HTR-8/SVneo (cell line): ENCODE results near the gene ATP5MK.
"Not testable (repeated sequence)": the region's sequence is repeated elsewhere in the genome, so short reads cannot be mapped to it uniquely, and the experiment has no call there.

Source experiments
- DNase-seq: peaks from one replicate; pipeline ENCODE4 v3.0.0; 2011; ENCODE audit warnings: low spot score, mixed read lengths; ENCODE audit not compliant: insufficient read length
- FAIRE-seq: peaks from 2 replicates; lab custom pipeline; 2011; peaks lifted over from hg19 to GRCh38; lab: Jason Lieb, UNC

Gene ATP5MK

GRCh38 chr10:103397191-103397825 lies 1.0 kb upstream of the ATP5MK start:
- no peak for FAIRE-seq
- no peak for DNase-seq

GRCh38 chr10:103396789-103397087 lies 463 bp upstream of the ATP5MK start:
- DNase-seq (no peak), FAIRE-seq (no peak)

- FAIRE-seq = no peak
- peak; percentile 15 for DNase-seq
These were observed 565 bp downstream of the ATP5MK start for GRCh38 chr10:103395754-103396066.

DNA sequence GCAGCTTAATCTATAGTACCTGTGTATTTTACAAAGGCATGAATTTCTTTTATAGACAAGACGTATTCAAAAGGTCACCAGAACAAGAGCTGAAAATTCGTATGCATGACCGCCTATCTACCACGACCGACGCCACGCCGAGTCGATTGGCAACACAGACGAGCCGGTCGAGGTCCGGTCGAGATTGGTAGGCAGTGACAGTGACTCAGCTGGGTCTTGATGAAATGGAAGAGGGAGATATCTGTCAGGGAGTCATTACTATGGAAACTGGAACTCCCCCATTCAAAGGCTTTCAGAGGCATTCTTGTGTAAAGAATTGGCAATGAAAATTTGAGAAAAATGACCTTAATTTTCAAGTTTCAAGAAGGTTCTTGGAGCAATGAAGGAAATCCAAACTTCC lies 2.1 kb downstream of the ATP5MK start:
- no peak for FAIRE-seq
- no peak for DNase-seq

- DNase-seq (no peak), FAIRE-seq (no peak)
These were observed 13.5 kb downstream of the ATP5MK start for GRCh38 chr10:103382769-103383168.

DNA sequence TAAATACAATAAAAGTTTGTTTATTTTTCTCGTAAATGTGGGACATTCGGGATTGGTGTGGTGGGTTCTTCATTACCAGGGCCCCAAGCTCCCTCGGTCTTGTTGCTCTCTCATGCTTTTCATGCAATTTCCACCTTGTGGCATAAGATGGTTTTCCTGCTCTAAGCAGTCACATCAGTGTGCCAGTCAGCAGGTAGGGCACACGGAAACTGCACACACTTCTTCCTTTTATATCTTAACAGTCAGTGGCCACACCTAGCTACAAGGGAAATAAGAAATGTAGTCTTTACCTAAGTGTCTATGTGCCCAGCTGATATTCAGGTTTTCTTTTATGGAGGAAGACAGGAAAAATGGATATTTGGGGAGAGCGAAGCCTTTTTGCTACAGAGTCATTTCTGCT lies 22.0 kb downstream of the ATP5MK start:
- FAIRE-seq = no peak
- DNase-seq = no peak

- DNase-seq (no peak), FAIRE-seq (no peak)
These were observed 22.7 kb downstream of the ATP5MK start for GRCh38 chr10:103373544-103373943.

DNA sequence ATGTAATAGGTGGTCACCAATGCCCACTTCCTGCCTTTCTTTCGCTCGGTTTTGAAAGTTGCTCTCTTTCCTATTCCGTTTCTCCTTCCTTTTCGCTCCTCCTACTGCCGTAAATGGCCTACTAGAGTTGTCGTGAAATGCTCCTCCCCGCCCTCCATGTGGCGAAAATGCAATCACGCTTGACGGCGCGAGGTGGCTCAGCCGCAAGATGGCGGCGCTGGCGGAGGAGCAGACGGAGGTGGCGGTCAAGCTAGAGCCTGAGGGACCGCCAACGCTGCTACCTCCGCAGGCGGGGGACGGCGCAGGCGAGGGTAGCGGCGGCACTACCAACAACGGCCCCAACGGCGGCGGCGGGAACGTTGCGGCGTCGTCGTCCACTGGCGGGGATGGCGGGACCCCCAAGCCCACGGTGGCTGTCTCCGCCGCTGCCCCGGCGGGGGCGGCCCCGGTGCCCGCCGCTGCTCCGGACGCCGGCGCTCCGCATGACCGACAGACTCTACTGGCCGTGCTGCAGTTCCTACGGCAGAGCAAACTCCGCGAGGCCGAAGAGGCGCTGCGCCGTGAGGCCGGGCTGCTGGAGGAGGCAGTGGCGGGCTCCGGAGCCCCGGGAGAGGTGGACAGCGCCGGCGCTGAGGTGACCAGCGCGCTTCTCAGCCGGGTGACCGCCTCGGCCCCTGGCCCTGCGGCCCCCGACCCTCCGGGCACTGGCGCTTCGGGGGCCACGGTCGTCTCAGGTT lies 28.3 kb downstream of the ATP5MK start, which contains the start of gene TAF5:
Gene TAF5 (plus strand): TSS at position 195 of the 737 bp plus-strand sequence. CDS start 14 bp downstream, at position 209.
- FAIRE-seq (peak; percentile 97), DNase-seq (peak; percentile 90)

GRCh38 chr10:103367379-103367781 lies 28.9 kb downstream of the ATP5MK start:
- FAIRE-seq (no peak), DNase-seq (no peak)

- not testable (repeated sequence) for DNase-seq, FAIRE-seq
These were observed 35.5 kb downstream of the ATP5MK start for GRCh38 chr10:103360791-103361190.

DNA sequence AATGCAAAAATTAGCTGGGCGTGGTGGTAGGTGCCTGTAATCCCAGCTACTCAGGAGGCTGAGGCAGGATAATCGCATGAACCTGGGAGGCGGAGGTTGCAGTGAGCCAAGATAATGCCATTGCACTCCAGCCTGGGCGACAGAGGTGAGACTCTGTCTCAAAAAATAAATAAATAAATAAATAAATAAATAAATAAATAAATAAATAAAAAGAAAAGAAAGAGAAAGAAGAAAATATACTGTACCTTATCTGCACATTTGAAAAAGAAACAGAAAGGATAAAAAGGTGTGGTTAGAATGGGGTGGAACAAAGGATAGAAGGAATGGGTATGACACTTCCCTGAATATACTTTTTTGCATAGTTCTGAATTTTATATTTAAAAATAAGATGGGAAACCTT lies 36.8 kb downstream of the ATP5MK start:
- not testable (repeated sequence) for FAIRE-seq, DNase-seq

- DNase-seq = no peak
- FAIRE-seq = no peak
These were observed 40.2 kb downstream of the ATP5MK start for GRCh38 chr10:103355906-103356599.

DNA sequence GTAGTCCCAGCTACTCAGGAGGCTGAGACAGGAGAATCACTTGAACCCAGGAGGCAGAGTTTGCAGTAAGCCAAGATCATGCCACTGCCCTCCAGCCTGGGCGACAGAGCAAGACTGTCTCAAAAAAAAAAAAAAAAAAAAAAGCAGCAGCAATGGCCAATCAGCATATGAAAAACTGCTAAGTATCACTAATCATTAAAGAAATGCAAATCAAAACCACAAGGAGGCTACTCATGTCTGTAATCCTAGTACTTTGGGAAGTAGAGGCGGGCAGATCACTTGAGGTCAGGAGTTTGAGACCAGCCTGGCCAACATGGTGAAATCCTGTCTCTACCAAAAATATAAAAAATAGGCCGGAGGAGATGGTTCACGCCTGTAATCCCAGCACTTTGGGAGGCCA lies 41.7 kb downstream of the ATP5MK start:
- not testable (repeated sequence) for DNase-seq, FAIRE-seq

- FAIRE-seq (no peak), DNase-seq (no peak)
These were observed 43.0 kb downstream of the ATP5MK start for GRCh38 chr10:103353281-103353680.

DNA sequence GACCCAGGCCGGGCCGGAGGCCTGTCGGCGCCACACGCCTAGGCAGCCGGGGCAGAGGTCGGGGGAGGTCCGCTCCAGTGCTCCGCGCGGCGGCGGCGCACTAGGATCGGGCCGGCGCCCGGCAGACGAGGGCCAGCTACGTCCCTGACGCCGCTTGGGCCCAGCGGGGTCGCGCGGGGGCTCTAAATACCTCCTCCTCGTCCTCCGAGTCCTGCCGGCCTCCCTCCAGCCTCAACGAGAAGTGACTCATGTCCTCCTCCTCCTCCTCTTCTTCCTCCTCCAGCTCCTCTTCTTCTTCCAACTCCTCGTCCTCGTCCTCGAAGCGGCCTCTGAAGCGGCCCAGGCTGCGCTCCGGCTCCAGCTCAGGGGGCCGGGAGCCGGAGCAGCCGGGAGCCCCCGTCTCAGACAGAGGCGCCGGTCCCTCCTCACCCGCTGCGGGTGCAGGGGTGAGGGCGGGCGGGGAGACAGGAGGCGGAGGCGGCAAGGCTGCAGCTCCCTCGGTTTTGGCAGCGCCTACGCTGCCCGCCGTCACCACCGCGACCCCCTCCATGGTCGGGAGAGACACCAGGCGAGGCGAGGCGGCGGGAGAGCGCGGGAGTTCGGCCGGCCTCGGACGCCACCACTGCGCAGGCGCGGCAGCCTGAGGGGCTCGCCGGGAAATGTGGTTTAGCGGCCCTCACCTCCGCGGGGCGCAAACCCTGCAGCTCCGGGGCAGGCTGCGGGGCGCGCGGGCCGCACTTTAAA lies 45.6 kb downstream of the ATP5MK start, which contains the start of gene PCGF6:
Gene PCGF6 (minus strand): TSS at position 624 of the 744 bp plus-strand sequence. CDS start 74 bp downstream, at position 550.
- peak; percentile 94 for DNase-seq
- FAIRE-seq = peak; percentile 88

DNA sequence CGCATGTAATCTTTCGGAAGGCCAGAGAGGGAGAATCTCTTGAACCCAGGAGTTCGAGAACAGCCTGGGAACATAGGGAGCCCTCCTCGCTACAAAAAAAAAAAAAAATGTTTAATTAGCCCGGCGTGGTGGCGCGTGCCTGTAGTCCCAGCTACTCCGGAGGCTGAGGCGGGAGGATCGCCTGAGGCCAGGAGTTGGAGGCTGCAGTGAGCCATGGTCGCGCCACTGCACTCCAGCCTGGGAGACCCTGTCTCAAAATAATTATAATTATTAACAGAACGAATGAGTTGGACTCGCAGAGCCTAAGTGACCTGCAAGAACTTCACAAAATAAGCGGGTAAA lies 46.1 kb downstream of the ATP5MK start:
- no peak for FAIRE-seq
- DNase-seq = no peak
